NT2/D1 (cell line): ENCODE measurements around the gene TMEM51.

Source experiments
- DNase-seq: peaks from one replicate; pipeline ENCODE4 v3.0.0-alpha.2; 2011; ENCODE audit warnings: low read depth, low spot score
- H3K27me3 ChIP-seq: 2 replicates; pipeline ENCODE4 v1.6.0; 2011; ENCODE audit warnings: mild to moderate bottlenecking; ENCODE audit not compliant: insufficient read length, insufficient read depth
- H3K36me3 ChIP-seq: 2 replicates; pipeline ENCODE4 v1.6.1; 2011; ENCODE audit warnings: mild to moderate bottlenecking, low read length, mixed read lengths; ENCODE audit not compliant: insufficient read depth, insufficient read length
- H3K4me1 ChIP-seq: 2 replicates; pipeline ENCODE4 v1.5.1; 2011; ENCODE audit not compliant: insufficient read depth, insufficient read length
- H3K4me3 ChIP-seq: 2 replicates; pipeline ENCODE4 v1.5.1; 2011; ENCODE audit warnings: low read depth; ENCODE audit not compliant: insufficient read length
- H3K9ac ChIP-seq: 2 replicates; pipeline ENCODE4 v1.6.0; 2011; ENCODE audit warnings: low read depth; ENCODE audit not compliant: insufficient read length
- H3K9me3 ChIP-seq: 2 replicates; pipeline ENCODE4 v1.5.1; 2011; ENCODE audit warnings: mild to moderate bottlenecking, low read length; ENCODE audit not compliant: insufficient read depth
- SUZ12 ChIP-seq: IDR thresholded peaks from 2 replicates; pipeline ENCODE4 v1.6.1; 2011; ENCODE audit not compliant: insufficient read length, insufficient read depth; ENCODE audit errors: extremely low read depth
- YY1 ChIP-seq: IDR thresholded peaks from 2 replicates; pipeline ENCODE4 v1.6.1; 2011; ENCODE audit not compliant: insufficient read length, insufficient read depth
- ZNF274 ChIP-seq: IDR thresholded peaks from 2 replicates; pipeline ENCODE4 v1.6.1; 2011; ENCODE audit warnings: mild to moderate bottlenecking, low read depth, low read length

Gene TMEM51

GRCh38 chr1:15238789-15239188 is 85.2 kb downstream of the TMEM51 start:
- Histone ChIP-seq H3K4me3 (no peak overlapping the region), H3K36me3 (no peaks in the 10 kb centered on the region), H3K4me1 (peaks cover 4% of the 10 kb centered on the region), H3K9ac (no peak overlapping the region), H3K27me3 (no peaks in the 10 kb centered on the region), H3K9me3 (no peaks in the 10 kb centered on the region)
- TF ChIP-seq YY1 = no peak
- no peak for TF ChIP-seq ZNF274
- TF ChIP-seq SUZ12 = no peak
- no peak for DNase-seq

DNA sequence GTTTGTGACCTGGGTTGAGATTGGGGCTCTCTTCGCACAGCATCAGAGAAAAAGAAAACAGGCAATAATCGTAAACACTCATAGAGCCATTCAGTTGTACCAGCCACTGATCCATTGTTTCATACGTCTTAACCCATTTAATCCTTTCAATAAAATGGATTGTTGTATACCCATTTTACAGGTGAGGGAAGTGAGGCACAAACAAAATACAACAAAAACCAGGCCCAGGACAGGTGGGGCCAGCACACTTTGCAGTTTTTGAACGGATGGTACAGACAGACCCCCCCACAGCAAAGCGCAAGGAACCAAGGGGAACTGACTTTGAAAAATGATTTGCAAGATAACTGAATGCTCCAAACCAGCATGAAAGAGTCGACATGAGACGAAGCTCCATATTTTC is 89.2 kb downstream of the TMEM51 start:
- Histone ChIP-seq H3K9me3 (no peaks in the 10 kb centered on the region), H3K27me3 (no peaks in the 10 kb centered on the region), H3K9ac (no peak overlapping the region), H3K36me3 (no peaks in the 10 kb centered on the region), H3K4me1 (peaks cover 7% of the 10 kb centered on the region), H3K4me3 (no peak overlapping the region)
- DNase-seq = no peak
- no peak for TF ChIP-seq SUZ12
- no peak for TF ChIP-seq YY1
- no peak for TF ChIP-seq ZNF274

GRCh38 chr1:15243275-15244043 is 89.9 kb downstream of the TMEM51 start:
- no peaks in the 10 kb centered on the region for H3K9me3 ChIP-seq
- no peak overlapping the region for H3K4me3 ChIP-seq
- TF ChIP-seq ZNF274 = no peak
- peaks cover 7% of the 10 kb centered on the region for H3K4me1 ChIP-seq
- H3K9ac ChIP-seq = no peak overlapping the region
- H3K27me3 ChIP-seq = no peaks in the 10 kb centered on the region
- DNase-seq = no peak
- no peaks in the 10 kb centered on the region for H3K36me3 ChIP-seq

DNA sequence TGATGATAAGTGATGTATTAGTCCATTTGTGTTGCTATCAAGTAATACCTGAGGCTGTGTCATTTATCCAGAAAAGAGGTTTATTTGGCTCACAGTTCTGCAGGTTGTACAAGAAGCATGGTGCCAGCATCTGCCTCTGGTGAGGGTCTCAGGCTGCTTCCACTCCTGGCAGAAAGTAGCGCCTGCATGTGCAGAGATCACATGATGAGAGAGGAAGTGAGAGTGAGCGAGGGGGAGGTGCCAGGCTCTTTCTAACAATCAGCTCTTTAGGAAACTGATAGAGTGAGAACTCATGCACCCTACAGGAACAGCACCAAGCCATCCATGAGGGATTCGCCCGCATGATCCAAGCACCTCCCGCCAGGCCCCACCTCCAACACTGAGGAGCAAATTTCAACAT is 91.3 kb downstream of the TMEM51 start:
- H3K27me3 ChIP-seq = no peaks in the 10 kb centered on the region
- no peak overlapping the region for H3K9ac ChIP-seq
- no peaks in the 10 kb centered on the region for H3K9me3 ChIP-seq
- no peak for DNase-seq
- H3K4me1 ChIP-seq = peaks cover 7% of the 10 kb centered on the region
- no peak overlapping the region for H3K4me3 ChIP-seq
- H3K36me3 ChIP-seq = no peaks in the 10 kb centered on the region
- TF ChIP-seq ZNF274 (no peak), YY1 (no peak), SUZ12 (no peak)

GRCh38 chr1:15245593-15246360 is 92.2 kb downstream of the TMEM51 start:
- no peak for DNase-seq
- H3K9ac ChIP-seq = no peak overlapping the region
- no peaks in the 10 kb centered on the region for H3K27me3 ChIP-seq
- no peaks in the 10 kb centered on the region for H3K36me3 ChIP-seq
- TF ChIP-seq ZNF274 (no peak), SUZ12 (no peak), YY1 (no peak)
- H3K4me1 ChIP-seq = peaks cover 7% of the 10 kb centered on the region
- H3K4me3 ChIP-seq = no peak overlapping the region
- no peaks in the 10 kb centered on the region for H3K9me3 ChIP-seq

GRCh38 chr1:15246960-15247614 is 93.5 kb downstream of the TMEM51 start, which contains the start of gene FHAD1:
Gene FHAD1 (plus strand): TSS chr1:15247223. CDS start chr1:15251785, 4,562 bp downstream.
- peak; percentile 33 for DNase-seq
- no peaks in the 10 kb centered on the region for H3K36me3 ChIP-seq
- TF ChIP-seq ZNF274 = no peak
- no peaks in the 10 kb centered on the region; the same call in 1 of the 2 replicates for H3K9me3 ChIP-seq
- peak within 1 kb of the TSS; percentile 70 for H3K9ac ChIP-seq
- peak within 1 kb of the TSS; percentile 54 for H3K4me3 ChIP-seq
- H3K4me1 ChIP-seq = peaks cover 6% of the 10 kb centered on the region
- no peaks in the 10 kb centered on the region for H3K27me3 ChIP-seq

DNA sequence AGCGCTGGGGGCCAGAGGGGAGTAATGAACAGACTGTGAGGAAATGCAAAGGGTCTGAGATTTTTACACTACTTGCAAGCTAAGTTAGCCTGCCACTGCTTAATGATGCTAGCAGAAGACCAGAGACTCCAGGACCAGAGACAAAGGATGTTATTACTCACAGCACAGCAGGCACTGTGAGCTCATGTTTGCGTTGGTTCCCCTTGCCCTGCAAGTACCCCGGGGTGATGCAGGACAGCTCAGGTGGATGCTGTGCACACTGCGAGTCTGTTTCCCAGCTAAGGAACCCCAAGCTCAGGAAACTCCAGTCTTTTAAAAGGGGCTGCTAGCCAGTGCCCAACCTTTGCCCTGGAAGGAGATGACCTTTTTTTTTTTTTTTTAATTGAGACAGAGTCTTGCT is 94.7 kb downstream of the TMEM51 start:
- DNase-seq = no peak
- no peak for TF ChIP-seq ZNF274
- TF ChIP-seq SUZ12 = no peak
- TF ChIP-seq YY1 = no peak
- Histone ChIP-seq H3K9ac (no peak overlapping the region), H3K9me3 (no peaks in the 10 kb centered on the region; the same call in 1 of the 2 replicates), H3K36me3 (no peaks in the 10 kb centered on the region), H3K4me1 (peaks cover 6% of the 10 kb centered on the region), H3K27me3 (no peaks in the 10 kb centered on the region), H3K4me3 (no peak overlapping the region)
